NCI-H1417 treated with DMSO at 0.1 percent for 48 hours (cell line): ENCODE results near the gene NCAM1.

Experiments used
- DNase-seq: peaks from one replicate; lab custom pipeline; 2025; lab: John Stamatoyannopoulos, UW

NCAM1 gene

DNA sequence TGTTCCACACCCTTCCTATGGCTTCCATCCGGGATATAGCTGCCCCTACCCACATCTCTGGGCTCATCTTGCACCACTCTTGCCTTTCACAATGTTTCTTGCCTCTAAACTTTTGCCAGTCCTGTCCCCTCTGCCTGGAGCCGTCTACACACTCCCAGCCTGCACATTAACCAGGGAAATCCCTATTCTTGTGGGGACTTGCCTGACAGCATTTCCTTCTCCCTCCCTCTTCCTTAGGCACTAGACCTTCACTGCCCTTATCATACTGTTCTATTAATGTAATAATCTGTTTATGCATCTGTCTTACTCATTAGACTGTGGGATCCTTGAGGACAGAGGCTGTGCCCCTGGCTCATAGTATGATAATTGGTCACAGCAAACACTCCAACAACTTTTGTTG lies 347.4 kb downstream of the NCAM1 start:
- no peak for DNase-seq

- no peak for DNase-seq
These were observed 350.3 kb downstream of the NCAM1 start for GRCh38 chr11:113311536-113311935.

- no peak for DNase-seq
These were observed 352.4 kb downstream of the NCAM1 start for GRCh38 chr11:113313601-113314000.

GRCh38 chr11:113314065-113314388 lies 352.8 kb downstream of the NCAM1 start:
- DNase-seq = no peak

DNA sequence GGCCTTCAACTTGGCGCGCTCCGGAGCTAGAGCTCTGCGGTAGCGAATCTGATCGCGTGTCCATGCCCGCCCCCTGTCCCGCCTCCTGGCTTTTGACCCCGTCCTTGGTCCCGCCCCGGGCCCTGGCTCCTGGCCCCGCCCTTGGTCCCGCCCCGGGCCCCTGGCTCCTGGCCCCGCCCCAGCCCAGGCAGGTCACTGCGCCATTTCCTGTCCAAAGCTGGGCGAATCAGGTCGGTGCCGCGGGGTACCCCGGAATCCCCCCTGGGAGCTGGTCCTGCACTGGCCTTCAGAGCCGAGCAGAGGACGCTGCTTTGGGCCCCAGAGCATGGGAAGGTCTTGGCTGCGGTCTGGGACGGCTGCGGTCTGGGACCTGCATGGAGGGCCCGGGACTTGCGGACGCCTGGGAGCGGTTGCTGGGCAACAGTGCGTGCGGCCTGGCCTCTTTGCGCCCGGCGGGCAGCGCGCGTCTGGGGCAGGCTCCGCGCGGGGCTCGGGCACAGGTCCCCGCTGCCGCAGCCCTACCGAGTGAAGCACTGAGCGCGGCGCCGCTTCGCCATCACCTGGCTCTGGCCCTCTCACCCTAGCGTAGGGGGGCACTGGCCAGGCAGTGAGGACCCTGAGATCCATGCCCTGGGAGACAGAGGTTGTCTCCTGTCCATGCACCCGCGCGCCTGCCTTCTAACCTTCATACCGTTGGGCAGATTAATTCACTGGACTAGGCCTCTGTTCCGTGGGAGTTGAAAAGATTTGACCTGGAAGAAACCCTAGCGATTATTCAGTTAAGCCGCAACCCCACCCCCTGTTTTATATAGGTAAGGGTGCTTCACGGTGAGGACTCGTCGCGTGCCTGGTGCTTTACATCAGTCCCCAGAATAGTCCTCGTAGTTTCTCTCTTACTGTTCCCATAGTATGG lies 353.4 kb downstream of the NCAM1 start, which contains the start of gene TTC12:
TSS of gene TTC12 (plus strand) at position 195 of the 913 bp plus-strand sequence. CDS start 1,675 bp downstream, outside the sequence.
- DNase-seq = no peak

- DNase-seq = no peak
These were observed 354.6 kb downstream of the NCAM1 start for GRCh38 chr11:113315811-113316210.

DNA sequence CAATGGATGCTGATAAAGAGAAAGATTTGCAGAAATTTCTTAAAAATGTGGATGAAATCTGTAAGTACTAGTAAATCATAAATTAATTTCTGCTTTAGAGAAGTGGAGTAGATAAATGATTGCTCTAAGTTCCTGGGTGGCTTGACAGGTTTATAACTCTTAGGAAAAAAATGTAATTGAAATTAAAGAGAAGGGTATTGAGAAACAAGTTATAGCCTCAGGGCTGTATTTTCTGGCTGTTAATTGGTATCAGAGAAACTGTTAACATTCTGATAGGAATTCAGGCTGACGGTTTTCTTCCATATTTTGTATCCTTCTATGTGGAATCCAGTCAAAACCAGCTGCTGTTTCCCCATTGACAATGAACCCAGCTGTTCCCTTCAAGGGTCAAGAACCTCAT lies 355.0 kb downstream of the NCAM1 start:
- DNase-seq = no peak

- no peak for DNase-seq
These were observed 356.1 kb downstream of the NCAM1 start for GRCh38 chr11:113317339-113317738.

DNA sequence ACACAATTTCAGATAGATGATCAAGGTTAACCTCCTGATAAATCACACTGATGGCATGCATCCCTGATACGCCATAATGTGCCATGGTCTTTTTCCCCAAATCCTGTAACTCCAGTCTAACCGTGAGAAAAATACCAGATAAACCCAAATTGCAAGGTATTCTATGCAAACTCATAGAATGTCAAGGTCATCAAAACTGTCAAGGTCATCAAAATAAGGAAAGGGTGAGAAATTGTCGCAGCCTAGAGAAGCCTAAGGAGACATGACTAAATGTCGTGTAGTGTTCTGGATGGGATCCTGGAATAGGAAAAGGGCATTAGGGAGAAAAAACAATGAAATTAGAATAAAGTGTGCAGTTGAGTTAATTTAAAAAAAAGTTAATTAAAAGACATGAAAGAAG lies 357.9 kb downstream of the NCAM1 start:
- DNase-seq = no peak

DNA sequence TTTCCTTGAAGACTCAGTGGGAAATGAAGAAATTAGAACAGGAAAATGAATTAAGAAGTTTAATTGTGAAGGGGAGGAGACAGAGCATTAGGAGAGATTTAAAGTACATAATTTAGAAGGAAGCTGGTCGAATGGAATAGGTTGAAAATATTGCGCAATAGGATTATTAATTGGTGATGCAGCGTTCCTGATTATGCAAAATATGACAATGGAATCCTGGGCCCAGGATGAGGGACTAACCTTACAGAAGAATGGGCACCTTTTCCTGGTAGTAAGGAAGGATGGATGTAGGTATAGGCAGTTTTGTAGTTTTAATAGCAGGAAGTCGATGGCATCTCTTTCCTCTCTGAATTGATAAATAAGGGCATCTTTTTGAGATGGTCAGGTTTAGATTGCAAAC lies 360.9 kb downstream of the NCAM1 start:
- no peak for DNase-seq

DNA sequence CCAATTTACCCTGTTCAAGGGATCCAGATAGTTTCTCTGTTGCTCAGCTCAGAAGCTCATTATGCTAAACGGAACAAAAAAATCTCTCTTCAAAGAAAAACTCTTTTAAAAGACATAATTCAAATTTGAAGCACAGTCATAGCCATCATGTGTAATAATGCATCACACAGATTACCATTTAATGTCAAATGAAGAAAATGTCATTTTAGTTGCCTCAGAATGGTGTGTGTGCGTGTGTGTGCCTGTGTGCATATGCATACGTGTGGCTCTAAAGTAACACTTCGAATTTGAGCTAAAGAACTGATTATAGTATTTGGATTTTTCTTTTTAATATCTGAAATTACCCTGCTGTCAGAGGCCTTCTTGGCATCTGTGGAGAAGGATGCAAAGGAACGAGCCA lies 363.0 kb downstream of the NCAM1 start:
- DNase-seq = no peak
